ENCODE results near the gene KCNJ6.

DNA sequence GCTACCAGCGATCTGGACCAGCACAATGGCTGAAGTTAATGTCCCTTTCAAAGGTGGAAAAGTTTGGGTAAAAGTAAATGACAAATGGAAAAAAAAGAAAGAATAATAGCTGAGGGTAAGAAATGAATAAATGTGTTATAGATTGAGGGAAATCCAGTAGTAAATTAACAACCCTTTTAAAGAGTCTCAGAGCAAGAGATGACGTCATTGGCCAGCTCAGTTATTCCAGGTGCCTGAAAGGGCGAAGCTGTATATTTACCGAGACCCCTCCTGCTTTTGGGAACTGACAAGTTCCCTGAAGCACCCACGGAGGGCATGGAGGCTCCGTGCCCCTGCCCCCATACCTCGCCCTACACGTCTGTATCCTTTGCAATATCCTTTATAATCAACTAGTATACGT is 40.5 kb upstream of the KCNJ6 start:
- TF ChIP-seq ZNF197 (CRISPR knock-in tag; IDR thresholded peaks at IDR 0.05; ENCODE audit: low read depth) (no peak), JUND (IDR thresholded peaks at IDR 0.05; ENCODE audit: borderline replicate concordance, low read depth, low read length) (peak; percentile 75; the same call in 1 of the 2 replicates), JUND (tag; IDR thresholded peaks at IDR 0.05; ENCODE audit: borderline replicate concordance, low read depth, low read length) (peak; percentile 73; the same call in 1 of the 3 replicates), POLR2AphosphoS5 (IDR thresholded peaks at IDR 0.05; ENCODE audit: control insufficient read depth, insufficient read depth, low read depth, low read length) (no peak), MEF2A (IDR thresholded peaks at IDR 0.05; ENCODE audit: control insufficient read depth, low read depth, low read length) (no peak), CREB1 (IDR thresholded peaks at IDR 0.05) (no peak), CREB1 (CRISPR knock-in tag; IDR thresholded peaks at IDR 0.05) (no peak), ZNF589 (CRISPR knock-in tag; IDR thresholded peaks at IDR 0.05; ENCODE audit: low read depth) (no peak), POLR3A (IDR thresholded peaks at IDR 0.05; ENCODE audit: borderline replicate concordance, extremely low read depth, insufficient read depth, insufficient read length) (no peak), KAT2B (IDR thresholded peaks at IDR 0.05; ENCODE audit: low read depth, low read length) (no peak)
- TF ChIP-seq, protein P1, sequence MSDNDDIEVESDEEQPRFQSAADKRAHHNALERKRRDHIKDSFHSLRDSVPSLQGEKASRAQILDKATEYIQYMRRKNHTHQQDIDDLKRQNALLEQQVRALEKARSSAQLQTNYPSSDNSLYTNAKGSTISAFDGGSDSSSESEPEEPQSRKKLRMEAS (CRISPR knock-in tag; IDR thresholded peaks at IDR 0.05), result no peak
- TF ChIP-seq, protein P2, sequence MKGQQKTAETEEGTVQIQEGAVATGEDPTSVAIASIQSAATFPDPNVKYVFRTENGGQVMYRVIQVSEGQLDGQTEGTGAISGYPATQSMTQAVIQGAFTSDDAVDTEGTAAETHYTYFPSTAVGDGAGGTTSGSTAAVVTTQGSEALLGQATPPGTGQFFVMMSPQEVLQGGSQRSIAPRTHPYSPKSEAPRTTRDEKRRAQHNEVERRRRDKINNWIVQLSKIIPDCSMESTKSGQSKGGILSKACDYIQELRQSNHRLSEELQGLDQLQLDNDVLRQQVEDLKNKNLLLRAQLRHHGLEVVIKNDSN (CRISPR knock-in tag; IDR thresholded peaks at IDR 0.05), result no peak

All from K562 (cell line).